Retinal pigment epithelial cell (primary cell): ENCODE results near the gene AKAP8.

ENCODE experiments used
- DNase-seq: peaks from one replicate; pipeline ENCODE4 v3.0.0-alpha.2; 2010; ENCODE audit warnings: low read depth
- H3K4me3 ChIP-seq: 2 replicates; pipeline ENCODE4 v1.5.1; 2011; ENCODE audit warnings: mild to moderate bottlenecking, low read length, control low read depth, moderate library complexity
- CTCF ChIP-seq: conservative IDR thresholded peaks from 2 replicates; pipeline ENCODE4 v1.5.1; 2011; ENCODE audit warnings: low read depth, low read length, control low read depth, inconsistent platforms

The AKAP8 gene

GRCh38 chr19:15331419-15332310, 47.9 kb downstream of the AKAP8 start:
- no peak for DNase-seq
- peak overlapping the region; percentile 92 for H3K4me3 ChIP-seq
- no peak for TF ChIP-seq CTCF

GRCh38 chr19:15330801-15331418, 48.7 kb downstream of the AKAP8 start:
- TF ChIP-seq CTCF, result no peak
- peak overlapping the region; percentile 92 for H3K4me3 ChIP-seq
- no peak for DNase-seq

DNA sequence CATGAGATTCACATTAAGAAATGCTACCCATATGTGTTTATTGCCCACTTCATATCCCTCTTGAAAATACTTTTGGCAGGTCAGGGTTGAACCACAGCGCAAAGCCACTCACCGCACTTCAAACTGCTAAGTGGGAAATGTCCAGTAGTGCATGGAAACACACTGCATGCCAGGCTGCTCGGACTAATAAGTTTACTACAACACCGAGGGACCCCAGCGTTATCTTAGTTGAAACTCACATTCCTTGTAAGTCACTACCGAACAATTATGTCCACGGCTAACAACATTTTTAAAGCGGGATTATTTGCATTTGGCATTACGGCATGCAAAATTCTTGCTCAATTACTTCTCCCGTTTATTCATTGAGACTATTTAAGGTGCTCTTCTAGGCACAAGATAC, 51.3 kb downstream of the AKAP8 start:
- H3K4me3 ChIP-seq, result no peak overlapping the region
- DNase-seq, result no peak
- TF ChIP-seq CTCF, result no peak

DNA sequence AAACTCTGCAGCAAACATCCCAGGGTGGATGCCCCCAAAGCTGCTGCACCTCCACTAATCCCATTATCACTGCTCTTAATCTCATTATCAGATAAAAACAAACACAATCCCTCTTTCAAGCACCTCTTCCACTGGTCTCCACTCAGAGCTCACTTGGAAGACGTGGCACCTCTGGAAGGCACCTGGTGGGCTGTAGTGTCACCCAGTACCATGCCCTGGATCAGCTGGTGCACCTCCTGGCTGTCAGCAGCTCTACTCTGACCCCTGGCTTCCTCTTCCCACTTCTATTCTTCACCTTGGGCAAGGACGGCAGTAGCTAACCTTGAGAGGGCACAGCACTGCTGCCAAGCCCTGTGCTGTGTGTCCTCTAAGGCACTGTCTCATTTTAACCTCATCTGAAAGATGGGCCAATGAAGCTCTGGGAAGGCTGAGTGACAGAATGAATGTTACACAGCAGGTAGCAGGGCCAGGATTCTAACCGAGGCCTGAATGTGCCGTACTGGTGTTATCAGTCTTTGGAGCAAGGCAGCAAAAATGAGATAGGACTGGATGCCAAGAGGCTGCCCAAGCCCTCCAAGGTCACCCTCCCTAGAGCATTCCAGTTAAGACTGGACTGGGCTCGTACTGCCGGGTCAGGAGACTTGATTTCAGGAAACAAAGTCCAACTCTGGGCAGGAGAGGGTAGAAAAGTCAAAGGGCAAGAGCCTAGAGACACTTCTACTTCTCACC, 54.6 kb downstream of the AKAP8 start:
- TF ChIP-seq CTCF, result no peak
- no peak overlapping the region for H3K4me3 ChIP-seq
- DNase-seq, result no peak

- no peak overlapping the region for H3K4me3 ChIP-seq
- no peak for DNase-seq
- no peak for TF ChIP-seq CTCF
Measured at GRCh38 chr19:15323496-15324235, 55.9 kb downstream of the AKAP8 start.

- no peak for DNase-seq
- H3K4me3 ChIP-seq, result no peak overlapping the region
- TF ChIP-seq CTCF, result no peak
Measured at GRCh38 chr19:15321739-15322138, 57.8 kb downstream of the AKAP8 start.
